ENCODE data around the gene CSNK1A1L.

DNA sequence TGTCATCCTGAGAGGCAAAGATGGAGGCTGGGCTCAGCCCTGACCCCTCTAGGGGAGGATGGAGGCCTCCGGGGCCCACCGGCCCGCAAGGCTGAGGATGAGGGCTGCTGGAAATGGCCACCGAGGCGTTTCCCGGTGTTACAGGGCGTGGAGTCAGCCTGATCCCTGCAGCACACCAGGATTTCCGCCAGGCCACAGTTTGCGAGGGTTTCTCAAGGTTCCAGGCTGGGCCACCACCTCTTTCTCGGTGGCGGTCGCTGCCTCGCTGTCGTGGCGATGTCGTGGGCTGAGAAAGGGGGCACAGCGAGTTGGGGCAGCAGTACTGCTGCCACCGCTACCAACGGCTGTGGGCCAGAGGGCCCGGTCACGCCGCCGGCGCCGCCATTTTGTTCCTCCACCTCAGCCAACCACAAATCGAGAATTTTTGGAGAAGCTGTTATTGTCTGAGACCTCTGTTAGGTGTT, at the start of gene CSNK1A1L:
- TF ChIP-seq ELF4 (IDR thresholded peaks at IDR 0.05) (no peak), FOXM1 (IDR thresholded peaks at IDR 0.05; ENCODE audit: borderline replicate concordance) (no peak), TARDBP (IDR thresholded peaks at IDR 0.05) (no peak), SP1 (IDR thresholded peaks at IDR 0.05) (no peak), SUZ12 (IDR thresholded peaks at IDR 0.05) (no peak), CTBP1 (IDR thresholded peaks at IDR 0.05; ENCODE audit: borderline replicate concordance) (no peak), L3MBTL2 (conservative IDR thresholded peaks at IDR 0.05) (no peak), BHLHE40 (IDR thresholded peaks at IDR 0.05; ENCODE audit: borderline replicate concordance) (no peak)

All from HEK293T (cell line).